HUDEP-2 (cell line): ENCODE results near the gene SCARB1.

Source experiments
- DNase-seq, 76 experiments: peaks; one replicate each; lab custom pipeline; 2025; ENCODE audit not compliant: unreplicated experiment in 76 of 76; lab: John Stamatoyannopoulos, UW

The SCARB1 gene

DNA sequence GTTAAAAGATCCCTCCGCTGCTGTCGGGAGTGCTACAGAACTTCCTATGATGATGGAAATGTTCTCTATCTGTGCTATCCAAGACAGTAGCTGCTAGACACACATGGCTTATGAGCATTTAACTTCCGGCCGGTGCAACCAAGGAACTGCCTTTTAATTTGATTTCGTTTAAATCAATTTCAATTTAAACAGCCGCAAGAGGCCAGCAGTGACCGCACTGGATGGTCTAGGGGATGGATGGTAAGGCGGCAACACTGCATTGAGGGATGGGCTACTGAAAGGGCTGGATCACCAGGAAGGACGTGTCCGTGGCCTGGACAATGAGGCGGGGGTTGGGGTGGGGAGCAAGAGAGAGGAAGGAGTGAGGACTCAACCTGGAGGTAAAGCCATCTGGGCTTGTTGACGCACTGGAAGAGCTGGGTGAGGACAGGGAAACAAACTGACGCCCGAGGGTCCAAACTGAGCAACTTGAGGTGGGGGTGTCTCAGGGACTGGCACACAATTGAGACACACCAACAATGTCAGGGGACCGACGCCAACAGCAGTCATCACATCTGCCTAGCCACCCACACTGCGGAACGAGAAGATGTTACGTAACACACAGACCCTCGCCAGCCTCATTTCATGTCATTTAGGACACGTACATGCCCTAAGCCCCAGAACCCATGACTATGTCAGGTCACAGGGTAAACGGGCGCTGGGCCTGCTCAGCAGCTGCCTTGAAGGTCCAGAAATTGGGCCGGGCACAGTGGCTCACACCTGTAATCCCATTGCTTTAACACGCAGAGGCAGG is 57.6 kb downstream of the SCARB1 start:
- no peak for DNase-seq

DNA sequence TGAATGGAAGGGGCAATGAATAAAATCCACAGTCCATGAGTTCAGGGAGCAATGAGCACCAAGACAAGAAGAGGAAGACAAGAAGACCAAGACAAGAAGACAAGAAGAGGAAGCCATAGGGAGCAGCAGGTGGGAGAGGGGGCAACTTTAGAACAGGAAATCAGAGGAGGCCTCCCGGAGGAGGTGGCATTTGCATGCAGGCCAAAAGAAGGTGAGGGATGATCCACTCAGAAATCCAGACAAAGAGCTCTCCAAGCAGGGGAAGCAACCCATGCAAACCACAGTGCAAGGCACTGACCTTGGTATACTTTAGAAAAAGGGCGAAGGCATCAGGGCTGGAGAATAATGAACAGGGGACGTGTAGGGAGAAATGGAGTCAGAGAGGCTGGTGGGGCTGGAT is 58.6 kb downstream of the SCARB1 start:
- no peak for DNase-seq

DNA sequence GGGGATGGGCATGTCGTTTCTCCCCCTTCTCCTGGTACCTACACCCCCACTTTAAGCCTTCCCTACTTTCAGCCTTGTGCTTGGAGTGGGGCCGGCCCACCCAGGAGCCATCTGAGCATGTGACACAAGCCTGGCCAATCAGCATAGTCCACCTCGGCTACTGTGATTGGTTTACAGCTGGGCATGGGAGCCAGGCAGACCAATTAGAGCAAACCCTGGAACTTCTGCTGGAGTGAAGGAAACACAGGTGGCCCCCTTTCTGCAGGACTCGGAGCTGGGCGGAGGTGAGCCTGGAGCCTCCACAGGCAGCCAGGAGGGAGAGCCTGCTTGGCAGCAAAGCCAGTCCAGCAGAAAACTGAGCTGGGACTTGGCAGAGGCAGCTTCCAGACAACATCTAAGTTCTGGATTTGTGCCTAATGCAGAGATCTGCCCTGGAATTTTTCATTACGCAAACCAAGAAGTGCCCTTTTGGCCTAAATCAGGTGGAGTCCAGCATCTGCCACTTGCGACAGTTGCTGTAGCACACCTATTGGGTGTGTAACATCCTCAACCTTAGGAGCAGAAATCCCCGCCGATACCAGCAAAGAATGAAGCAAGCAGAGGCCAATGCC is 59.5 kb downstream of the SCARB1 start:
- peak in 13 of 76 experiments; percentile 2 to 20 (median 8) for DNase-seq

DNA sequence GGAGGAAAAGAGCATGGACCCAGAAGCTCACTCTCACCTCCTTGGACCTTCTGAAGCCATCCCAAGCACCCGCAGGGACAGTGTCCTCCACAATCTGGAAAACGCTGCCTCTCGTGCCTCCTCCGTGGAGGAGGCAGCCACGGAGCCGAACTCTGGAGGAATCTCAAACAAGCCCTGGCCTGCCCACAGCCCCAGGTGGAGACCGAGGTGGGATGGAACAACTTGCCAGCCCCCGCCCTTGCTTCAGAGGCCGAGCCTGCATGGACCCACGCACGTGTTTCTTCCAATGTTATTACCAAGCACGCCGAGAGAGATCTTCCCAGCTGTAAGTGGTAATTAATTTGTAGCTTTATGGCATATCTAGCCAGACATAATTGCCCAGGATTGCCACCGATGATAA is 61.3 kb downstream of the SCARB1 start:
- DNase-seq, result no peak

DNA sequence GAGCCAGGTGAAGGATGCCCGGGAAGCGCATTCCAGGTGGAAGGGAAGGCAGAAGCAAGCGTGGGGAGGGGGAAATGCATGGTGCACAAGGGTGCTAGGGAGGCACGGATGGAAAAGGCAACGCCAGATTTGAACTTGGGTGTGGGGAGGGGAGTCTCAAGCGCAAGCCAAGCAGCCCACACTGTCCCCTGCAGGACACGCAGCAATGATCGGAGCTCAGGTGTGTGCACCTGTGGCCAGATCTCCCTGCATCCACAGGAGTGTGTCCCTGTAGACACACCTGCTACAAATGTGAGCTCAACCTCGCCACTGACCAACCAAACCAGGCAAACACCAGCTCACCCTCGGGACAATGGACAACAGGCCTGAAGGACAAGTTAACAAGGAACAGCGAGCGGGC is 63.2 kb downstream of the SCARB1 start:
- no peak for DNase-seq

DNA sequence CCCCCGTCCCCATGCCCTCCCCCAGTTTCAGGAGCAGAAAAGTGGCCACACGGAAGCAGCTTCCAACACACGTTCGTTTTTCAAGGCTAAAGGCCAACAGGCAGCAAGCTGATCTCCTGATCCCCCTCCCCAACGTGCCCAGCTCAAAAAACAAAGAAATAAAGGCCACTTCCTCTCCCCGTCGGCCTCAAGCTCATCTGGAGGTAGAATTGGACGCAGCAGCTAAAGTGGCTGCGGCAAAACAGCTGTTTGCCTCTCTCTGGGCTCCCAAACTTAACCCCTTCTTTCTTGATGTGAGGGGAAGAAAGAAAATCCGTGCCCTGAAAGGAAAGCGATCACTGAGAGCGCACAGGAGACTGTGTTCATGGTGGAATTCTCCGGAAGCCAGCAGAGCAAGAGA is 66.3 kb downstream of the SCARB1 start:
- DNase-seq, result no peak

DNA sequence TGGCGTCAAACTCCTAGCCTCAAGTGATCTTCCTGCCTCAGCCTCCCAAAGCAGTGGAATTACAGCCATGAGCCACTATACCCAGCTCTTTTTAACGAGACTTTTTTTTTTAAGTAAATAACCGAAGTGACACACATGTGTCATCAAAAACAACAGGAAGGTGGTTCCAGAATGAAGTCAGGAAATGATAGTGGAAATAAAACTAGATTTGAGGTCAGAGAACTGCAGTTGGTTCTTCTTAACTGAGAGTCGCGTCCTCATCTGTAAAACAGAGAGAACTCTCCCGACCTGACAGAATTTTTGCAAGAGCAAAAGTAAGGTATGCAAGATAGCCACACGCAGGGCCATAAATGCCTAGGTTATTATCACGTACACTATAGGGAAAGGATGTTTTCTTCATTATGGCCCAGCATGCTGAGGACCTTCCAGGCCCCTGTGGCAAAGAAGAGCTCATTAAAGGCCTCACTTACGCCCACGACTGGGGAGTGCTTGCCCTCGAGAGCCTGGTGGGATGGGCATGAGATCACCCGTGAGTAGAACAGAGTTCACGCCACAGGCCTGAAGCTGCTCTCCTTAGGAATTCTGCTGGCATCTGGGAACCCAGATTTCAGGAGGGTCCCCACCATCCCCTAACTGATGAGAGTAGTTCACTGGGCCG is 67.2 kb downstream of the SCARB1 start:
- no peak for DNase-seq

DNA sequence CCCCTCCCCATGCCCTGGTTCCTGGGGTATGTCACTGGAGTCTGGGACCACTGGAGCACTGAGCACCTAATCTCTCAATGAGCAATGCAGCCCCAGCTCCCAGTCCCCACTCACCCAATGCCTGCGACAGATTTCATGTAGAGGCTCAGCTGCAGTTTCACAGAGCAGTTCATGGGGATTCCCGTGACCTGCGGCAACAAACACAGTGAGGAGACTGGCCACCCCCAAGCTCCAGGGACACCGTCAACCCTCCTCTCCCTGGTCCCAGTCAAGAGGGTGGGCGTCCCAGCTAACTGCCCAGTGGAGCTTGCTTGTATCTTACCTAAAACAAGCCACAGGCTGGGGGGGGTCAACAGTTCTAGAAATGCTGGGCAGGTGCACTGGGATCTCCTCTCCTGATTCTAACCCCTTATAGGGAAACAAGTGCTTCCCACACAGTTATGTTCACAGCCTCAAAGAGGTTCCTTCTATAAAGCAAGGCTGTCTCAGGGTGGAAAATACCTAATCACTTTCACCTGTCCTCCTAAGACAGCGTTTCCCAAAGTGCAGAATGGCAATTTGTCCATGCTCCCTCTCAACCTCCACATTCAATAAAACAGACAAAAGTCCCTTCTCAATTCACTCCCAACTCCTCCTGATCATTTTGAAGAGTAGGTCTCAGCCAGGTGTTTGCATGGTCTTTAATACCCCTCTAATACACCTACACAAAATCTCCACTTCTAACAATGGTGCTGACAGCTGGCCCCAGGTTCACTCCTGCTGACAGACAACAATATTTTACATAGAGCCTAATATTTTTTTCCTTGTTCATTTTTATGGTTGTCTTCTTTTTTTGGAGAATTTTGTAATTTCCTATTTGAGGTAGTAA is 68.3 kb downstream of the SCARB1 start:
- DNase-seq, result no peak

DNA sequence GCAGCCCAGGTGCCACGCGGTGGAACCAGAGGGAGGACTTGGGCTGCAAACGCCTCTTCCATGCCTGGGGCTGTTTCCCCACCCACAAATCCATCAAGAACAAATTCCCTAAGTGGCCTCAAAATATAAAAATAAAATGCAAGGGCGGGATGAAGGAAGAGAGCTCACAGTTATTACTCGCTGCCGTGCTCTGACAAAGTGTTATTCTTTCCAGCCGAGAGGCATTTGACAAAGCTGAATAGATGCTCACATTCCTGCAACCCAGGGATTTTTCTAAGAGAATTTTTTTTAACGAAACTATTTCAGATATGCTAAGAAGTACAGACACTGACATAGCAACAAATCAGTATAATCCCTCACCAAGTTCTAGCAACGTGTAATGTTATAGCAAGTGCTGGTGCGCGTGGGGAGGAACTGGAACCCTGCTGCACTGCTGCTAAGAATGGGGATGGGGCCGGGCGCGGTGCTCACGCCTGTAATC is 70.7 kb downstream of the SCARB1 start:
- no peak for DNase-seq

DNA sequence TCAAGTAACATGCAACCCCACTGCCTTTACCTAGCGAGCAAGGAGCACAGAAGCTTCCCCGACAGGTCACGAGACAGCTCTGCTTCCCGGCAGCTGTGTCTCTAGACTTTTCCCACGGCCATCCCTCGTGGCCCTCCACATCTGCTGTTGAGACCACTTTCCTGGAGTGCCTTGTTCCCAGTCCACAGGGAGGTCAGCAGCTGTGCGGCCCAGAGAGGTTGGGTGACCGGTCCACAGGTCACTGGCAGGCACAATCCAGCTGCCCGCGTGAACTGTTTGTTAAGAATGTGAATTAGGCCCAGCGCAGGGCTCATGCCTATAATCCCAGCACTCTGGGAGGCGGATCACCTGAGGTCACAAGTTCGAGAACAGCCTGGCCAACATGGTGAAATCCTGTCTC is 71.5 kb downstream of the SCARB1 start:
- DNase-seq, result no peak

DNA sequence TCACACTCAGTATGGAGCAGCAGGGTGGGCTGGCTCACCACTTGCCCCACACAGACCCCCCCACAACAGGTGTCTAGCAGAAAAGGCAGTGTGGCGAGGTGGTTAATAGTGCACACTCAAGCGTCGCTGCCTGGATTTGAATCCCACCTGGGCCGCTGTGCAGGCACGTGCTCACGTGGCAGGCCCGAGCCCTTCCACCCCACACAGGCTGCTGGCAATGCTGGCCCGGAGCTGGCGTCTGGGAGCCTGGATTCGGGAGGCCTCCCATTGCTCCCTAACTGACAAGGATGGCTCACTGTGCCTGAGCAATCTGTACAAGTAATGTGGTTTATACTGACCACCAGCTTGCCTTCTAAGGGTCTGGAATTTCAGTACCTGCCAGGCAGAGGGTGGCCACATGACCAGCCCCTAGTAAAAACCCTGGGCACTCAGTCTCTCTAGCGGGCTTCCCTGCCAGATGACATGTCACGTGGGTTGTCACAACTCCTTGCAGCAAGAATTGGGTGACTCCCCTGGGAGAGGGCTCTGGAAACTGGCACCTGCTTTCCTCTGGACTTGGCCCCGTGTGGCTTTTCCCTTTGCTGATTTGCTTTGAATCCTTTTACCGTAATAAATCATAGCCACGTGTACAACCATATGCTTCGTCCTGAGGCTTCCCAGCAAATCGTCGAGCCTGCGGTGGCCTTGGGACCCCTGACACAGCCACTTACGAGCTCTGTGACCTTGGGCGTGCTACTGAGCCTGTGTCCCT is 72.8 kb downstream of the SCARB1 start:
- no peak for DNase-seq

DNA sequence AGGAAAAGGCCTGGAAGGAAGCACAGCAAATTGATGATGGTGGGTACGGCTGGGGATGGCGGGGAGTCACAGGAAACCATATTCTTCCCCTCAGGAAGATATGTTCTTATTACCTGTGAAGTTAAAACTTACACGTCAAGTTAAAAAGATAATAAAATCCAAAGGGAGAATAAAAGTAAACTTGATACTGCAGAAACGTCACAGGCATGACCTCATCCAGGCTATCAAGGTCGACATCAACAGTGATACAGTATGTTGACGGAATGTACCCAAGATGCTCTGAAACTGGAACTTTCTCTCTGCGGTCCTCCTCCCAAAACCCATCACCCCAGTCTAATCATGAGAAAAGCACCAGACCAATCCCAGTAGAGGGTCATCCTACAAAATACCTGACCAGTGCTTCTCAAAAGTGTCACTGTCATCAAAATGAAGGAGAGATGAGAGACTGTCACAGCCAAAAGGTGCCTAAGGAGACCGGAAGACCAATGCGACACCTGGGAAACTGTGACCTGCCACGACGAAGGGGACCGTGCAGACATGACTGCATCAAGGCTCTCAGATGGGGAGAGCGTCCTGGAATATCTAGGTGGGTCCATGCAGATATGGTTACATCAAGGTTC is 74.6 kb downstream of the SCARB1 start:
- DNase-seq, result no peak

DNA sequence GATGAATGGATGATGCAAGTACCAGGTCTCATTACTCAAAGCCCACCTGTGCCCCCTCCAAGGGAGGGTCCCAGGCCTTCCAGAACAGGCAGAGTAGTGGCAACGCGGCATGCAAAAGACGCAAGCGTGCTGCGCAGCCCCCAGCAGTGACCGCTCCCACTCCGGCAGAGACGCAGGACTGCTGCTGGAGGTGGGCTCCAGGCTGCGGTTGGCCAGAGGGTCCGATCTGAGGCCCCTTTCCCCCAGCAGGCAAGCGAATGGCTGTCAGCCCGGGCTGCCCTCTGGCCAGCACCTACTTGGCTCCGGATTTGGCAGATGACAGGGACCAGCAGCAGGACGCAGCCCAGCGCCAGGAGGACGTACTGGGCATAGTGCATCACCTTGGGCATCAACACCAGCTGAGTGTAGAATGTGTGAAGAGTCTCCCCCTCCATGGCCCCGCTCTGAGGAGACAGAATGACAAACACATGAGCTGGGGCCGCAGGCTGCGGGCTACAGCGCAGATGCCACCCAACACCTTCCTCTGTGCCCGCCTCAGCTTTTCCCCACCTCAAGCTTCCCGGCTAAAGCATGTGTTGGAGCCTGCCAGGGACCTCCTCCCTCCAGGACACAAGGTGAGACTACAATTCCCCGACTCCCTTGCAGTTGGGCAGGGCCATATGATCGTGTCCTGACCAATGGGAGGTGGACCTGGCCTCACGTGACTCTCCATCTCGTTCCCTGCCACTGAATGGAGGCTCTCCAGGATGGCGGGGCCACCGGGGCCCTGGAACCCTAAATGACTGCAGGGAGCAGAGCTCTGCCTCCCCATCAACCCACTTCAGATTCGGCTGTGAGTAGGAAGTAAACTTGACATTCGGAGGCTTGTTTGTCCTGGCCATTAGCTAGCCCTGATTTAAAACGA is 77.4 kb downstream of the SCARB1 start:
- DNase-seq, result no peak

DNA sequence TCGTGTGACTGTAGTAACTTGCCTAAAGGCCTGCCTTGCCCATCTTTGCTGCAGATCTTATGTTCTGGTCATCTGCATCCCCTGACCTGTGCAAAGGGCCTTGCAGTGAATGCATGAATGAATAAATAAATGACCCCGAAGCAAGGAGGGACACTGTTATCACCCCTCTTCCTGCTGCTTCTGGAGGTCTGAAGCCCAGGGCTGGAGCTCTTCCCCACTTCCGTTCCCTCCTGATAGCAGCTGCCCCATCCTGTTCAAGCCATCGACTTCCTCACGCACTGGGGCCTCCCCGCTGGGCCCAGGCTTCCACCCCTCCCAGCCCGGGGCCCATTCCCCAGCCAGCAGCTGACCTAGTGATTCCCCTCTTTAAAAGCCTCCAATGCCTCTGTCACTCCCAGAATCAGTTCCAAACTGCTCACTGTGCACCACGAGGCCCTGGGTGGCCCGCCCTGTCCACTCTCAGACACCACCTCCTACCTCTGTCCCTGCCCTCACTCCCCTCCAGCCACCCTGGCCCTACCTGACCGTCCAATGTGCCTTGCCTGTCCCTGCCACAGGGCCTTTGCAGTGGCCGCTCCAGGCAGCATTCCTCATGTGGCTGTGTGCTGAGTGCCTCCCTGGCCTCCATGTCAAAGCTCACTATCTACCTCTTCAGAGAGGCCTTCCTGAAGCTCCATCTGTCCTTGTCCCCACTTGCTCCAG is 78.6 kb downstream of the SCARB1 start:
- DNase-seq, result no peak

DNA sequence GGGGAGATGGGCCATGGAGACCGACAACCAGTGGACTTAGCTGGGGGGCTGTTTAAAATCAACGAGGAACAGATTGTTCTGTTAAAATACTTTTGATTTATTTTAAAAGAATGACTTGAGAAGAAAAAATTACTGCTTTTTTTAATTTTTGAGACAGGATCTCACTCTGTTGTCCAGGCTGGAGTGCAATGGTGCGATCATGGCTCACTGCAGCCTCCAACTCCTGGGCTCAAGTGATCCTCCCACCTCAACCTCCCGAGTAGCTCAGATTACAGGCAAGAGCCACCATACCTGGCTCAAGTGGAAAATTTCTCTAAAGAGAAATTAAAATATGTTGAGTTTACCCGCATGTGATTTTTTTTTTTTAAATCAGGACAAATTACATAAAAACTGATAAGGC is 80.6 kb downstream of the SCARB1 start:
- no peak for DNase-seq

DNA sequence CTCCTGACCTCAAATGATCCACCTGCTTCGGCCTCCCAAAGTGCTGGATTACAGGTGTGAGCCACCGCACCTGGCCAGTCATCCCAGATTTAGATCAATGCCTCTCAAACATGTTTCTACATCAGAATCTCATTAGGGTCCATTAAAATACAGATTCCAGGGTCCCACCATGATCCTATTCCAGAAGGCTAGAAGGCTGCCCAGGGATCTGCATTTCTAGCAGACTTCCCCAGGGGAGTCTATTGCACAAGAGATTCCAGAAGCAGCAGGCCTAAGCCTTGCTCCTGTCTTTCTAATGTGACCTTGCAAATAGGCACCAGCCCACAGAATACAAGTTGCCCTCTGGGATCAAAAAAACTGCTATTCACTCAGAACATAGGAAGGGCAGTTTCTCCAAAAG is 81.5 kb downstream of the SCARB1 start:
- no peak for DNase-seq

DNA sequence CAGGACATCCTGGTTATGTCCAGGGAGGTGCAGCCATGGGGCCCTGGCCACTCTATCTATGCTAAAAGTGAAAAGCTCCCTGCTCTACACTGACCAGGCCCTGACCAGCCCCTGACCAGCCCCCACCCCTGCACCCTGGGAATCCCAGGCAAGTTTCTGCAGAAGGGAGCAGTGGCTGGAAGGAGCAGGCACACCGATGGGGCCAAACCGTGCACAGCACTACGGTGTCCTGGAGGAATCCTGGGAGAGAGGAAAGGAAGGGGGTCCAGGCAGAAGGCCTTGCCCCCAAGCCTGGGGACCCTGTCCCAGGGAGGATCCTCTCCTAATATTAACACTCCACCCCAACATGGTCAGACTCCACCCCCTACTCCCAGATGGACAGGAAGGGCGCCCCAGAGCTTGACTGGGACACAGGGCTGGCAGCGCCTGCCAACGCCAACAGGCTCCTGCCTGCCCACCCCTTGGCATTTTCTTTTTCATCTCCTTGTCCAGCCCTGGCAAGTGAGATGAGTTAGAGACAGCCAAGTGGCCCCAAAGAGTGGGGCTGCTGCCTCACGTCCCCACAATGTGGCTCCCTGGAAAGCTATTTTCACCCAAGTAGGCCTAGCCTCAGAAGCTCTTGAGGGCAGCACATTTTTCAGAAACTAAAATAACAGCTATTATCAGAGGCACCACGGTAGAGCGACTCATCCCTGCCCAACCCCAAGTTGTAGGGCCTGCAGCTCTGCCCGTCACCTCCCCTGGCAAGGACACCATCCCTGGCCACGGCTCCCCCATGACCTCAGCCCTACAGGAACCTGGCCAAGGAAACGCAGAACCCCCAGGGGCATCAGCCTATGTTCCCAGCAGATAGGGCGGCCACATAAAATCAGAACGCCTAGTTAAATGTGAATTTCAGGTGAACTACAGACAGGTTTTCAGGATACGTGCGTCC is 82.6 kb downstream of the SCARB1 start:
- peak in 5 of 76 experiments; percentile 6 to 24 (median 8) for DNase-seq
